AG09309 (cell line): ENCODE results near the gene KRT13.

Experiments
- DNase-seq: peaks from one replicate; pipeline ENCODE4 v3.0.0-alpha.2; 2010; ENCODE audit warnings: low read depth
- H3K4me3 ChIP-seq: 2 replicates; pipeline ENCODE4 v1.5.1; 2011; ENCODE audit warnings: mild to moderate bottlenecking, low read depth, low read length, moderate library complexity; ENCODE audit not compliant: control insufficient read depth
- TF ChIP-seq, protein P1 (sequence below): IDR thresholded peaks from 2 replicates; pipeline ENCODE4 v1.5.1; 2011; ENCODE audit warnings: mild to moderate bottlenecking, low read depth, low read length, inconsistent platforms; ENCODE audit not compliant: insufficient read depth, control insufficient read depth; ENCODE audit errors: missing control alignments

Gene KRT13

DNA sequence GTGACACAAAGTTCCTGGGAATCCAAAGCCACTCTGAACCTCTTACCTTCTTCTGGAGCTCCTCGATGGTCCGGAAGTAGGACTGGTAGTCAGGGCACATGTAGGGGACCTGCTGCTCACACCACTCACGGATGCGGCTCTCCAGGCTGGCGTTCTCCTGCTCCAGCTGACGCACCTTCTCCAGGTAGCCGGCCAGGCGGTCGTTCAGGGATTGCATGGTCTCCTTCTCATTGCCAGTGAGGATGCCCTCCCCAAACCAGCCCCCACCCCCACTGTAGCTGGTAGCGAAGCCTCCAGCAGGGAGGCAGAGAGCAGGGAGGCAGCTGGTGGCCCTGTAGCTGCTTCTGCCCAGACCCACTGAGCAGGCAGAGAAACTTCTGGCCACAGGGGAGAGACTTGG lies 24.8 kb downstream of the KRT13 start:
- TF ChIP-seq, protein P1, sequence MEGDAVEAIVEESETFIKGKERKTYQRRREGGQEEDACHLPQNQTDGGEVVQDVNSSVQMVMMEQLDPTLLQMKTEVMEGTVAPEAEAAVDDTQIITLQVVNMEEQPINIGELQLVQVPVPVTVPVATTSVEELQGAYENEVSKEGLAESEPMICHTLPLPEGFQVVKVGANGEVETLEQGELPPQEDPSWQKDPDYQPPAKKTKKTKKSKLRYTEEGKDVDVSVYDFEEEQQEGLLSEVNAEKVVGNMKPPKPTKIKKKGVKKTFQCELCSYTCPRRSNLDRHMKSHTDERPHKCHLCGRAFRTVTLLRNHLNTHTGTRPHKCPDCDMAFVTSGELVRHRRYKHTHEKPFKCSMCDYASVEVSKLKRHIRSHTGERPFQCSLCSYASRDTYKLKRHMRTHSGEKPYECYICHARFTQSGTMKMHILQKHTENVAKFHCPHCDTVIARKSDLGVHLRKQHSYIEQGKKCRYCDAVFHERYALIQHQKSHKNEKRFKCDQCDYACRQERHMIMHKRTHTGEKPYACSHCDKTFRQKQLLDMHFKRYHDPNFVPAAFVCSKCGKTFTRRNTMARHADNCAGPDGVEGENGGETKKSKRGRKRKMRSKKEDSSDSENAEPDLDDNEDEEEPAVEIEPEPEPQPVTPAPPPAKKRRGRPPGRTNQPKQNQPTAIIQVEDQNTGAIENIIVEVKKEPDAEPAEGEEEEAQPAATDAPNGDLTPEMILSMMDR: no peak
- DNase-seq: no peak
- H3K4me3 ChIP-seq: no peak overlapping the region

DNA sequence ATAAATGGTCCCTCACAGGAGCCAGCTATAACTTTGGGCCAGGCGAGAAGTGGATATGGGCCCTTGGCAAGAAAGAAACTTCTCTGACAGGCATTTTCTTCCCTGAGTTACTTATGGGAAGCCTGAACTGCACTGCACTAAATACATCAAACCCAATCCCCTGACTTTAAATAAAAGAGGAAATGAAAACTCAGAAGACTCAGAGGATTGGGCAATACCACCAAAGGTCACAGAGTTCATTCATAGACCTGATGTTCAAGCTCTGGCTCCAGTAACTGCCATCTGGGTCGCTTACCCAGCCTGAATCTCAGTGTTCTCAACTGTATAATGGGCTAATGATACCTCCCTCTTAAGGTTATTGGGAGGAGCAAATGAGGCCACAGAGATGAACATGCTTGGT lies 25.3 kb downstream of the KRT13 start:
- no peak overlapping the region for H3K4me3 ChIP-seq
- TF ChIP-seq, protein P1: no peak
- DNase-seq: no peak

DNA sequence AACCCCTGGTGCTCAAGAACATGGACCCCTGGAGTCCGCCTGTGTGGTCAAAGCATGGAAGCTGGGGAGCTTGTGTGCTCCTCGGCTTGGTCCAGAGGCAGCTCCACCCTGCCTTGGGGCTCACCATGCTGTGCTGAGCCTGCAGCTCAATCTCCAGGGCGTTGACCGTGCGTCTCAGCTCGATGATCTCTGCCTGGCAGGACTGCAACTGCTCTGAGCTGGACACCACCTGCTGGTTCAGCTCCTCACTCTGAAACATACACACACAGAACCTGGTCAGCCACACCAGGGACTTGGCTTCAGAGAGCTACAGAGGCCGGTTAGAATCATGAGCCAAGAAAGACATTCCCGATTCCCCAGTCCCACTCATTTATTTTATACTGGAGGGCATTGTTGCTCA lies 27.2 kb downstream of the KRT13 start:
- DNase-seq: no peak
- no peak overlapping the region for H3K4me3 ChIP-seq
- TF ChIP-seq, protein P1: no peak

GRCh38 chr17:41476866-41477815 lies 28.3 kb downstream of the KRT13 start:
- DNase-seq: no peak
- no peak overlapping the region for H3K4me3 ChIP-seq
- TF ChIP-seq, protein P1: no peak

GRCh38 chr17:41475421-41475820 lies 30.0 kb downstream of the KRT13 start:
- no peak overlapping the region for H3K4me3 ChIP-seq
- DNase-seq: no peak
- TF ChIP-seq, protein P1: no peak

- H3K4me3 ChIP-seq: no peak overlapping the region
- DNase-seq: no peak
- TF ChIP-seq, protein P1: no peak
Measured at GRCh38 chr17:41474863-41475262, 30.5 kb downstream of the KRT13 start.
